Neural cell (in vitro differentiated cells): Measurements from ENCODE around the gene SKAP1.

Experiments
- CTCF ChIP-seq: fragments of 450-650 bp; IDR thresholded peaks from 2 replicates; pipeline ENCODE4 v1.5.1; 2014; ENCODE audit warnings: antibody characterized with exemption, mild to moderate bottlenecking, moderate library complexity; ENCODE audit not compliant: poor library complexity, severe bottlenecking
- EZH2 ChIP-seq: fragments of 200-600, 300-800 bp; shearing (Covaris generic), sonication (generic); IDR thresholded peaks from 2 replicates; pipeline ENCODE4 v1.6.1; 2014; ENCODE audit warnings: antibody characterized with exemption, low read length, borderline replicate concordance, mild to moderate bottlenecking; ENCODE audit not compliant: insufficient read depth, poor library complexity, severe bottlenecking
- POLR2AphosphoS5 ChIP-seq: IDR thresholded peaks from 2 replicates; pipeline ENCODE4 v1.6.1; 2012
- RAD21 ChIP-seq: fragments of 450-650 bp; conservative IDR thresholded peaks from 2 replicates; pipeline ENCODE4 v1.6.1; 2014; ENCODE audit warnings: antibody characterized with exemption, mild to moderate bottlenecking, moderate library complexity

- TF ChIP-seq CTCF (no peak), EZH2 (no peak), POLR2AphosphoS5 (no peak), RAD21 (no peak)
Measured at GRCh38 chr17:48317732-48318131, 112.3 kb downstream of the SKAP1 start.
